ENCODE measurements around the gene EFHD2.

- TF ChIP-seq CTCF (IDR thresholded peaks at IDR 0.05; ENCODE audit: low read depth, low read length) (no peak), EZH2phosphoT487 (IDR thresholded peaks at IDR 0.05; ENCODE audit: low read depth) (no peak)
Measured at GRCh38 chr1:15410884-15411245, 1.2 kb downstream of the EFHD2 start.

Measured in OCI-LY3 (cell line).